Heart left ventricle (tissue), 13 donors: ENCODE measurements around the gene TMEM181.

ENCODE experiments used
- POLR2A ChIP-seq, 2 donors: fragments of 450-650 bp; IDR thresholded peaks; one replicate each; pipeline ENCODE4 v1.6.1; 2017; ENCODE audit warnings: antibody characterized with exemption in 2 of 2, mild to moderate bottlenecking in 2 of 2, moderate library complexity in 2 of 2
- TF ChIP-seq, protein P1 (sequence below), 12 donors: fragments of 200-600 bp; sonication (generic) in 4 of 12; IDR thresholded peaks; one replicate each; pipeline versions ENCODE4 v1.5.0 to v1.8.0; 2018 to 2022; ENCODE audit warnings: antibody characterized with exemption in 12 of 12, mild to moderate bottlenecking in 5 of 12
- donor health status: ischemic (EF 13 %, LVEDD 7.1; RV severe dilation, severe dysfunction).
- donor health status: DM: no; HTN: yes; CAD: no.
- donor health status: DM: no; HTN: no; CAD: no.
- donor health status: ischemic (EF 25% LVEDD 6.9; RV normal size, moderate dysfunction).
- donor health status: ischemic (EF 25% LVEDD 5.7; RV mildly dilated, moderate dysfunction).
- donor health status: ischemic (EF 35%, LVEDD 5.7; RV mildly dilated, moderate dysfunction).
- donor health status: nonischemic (EF 11% LVEDD 7.7; RV severe dilation, severe dysfunction).
- donor health status: DM: yes; HTN: yes; CAD: no.
- donor health status: PGD.
- donor health status: ischemic (EF 29% LVEDD 5.4; RV normal size, mild dysfunction).
- donor health status: nonischemic (EF 23%, LVEDD 6.1; RV moderate dilation, normal function).

DNA sequence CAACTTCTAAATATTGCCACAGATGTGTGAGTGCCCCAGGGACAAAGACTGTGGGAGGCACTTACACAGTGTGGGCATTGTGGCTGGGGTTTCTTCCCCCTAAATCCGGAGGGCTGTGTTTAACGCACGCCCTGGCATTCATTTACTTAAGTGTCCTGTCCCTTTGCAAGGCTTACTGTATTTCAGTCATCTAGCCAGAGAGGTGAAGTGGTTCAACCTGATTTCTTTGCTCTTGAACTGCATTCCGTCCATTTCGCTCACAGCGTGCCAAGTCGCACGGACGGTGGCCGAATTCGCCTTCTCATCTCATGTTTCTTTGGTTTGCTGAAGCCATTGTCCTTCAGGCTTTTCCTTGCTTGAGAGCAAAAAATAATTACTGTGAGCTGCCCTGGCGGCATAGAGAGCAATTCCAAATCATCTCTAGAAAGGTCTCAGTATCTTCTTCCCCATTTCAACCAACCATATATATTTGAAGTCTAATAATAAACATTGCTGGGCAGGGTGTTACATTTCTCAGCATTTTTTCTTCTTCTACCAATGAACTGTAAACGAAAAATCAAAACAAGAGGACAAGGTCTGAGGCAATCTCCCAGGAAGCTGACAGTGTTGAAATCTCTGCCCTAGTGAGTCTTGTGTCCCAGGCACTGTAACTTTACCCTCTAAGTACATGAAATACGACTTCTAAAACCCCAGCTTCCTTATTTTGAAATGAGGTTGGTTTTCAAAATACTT lies 106.9 kb downstream of the TMEM181 start:
- TF ChIP-seq, protein P1, sequence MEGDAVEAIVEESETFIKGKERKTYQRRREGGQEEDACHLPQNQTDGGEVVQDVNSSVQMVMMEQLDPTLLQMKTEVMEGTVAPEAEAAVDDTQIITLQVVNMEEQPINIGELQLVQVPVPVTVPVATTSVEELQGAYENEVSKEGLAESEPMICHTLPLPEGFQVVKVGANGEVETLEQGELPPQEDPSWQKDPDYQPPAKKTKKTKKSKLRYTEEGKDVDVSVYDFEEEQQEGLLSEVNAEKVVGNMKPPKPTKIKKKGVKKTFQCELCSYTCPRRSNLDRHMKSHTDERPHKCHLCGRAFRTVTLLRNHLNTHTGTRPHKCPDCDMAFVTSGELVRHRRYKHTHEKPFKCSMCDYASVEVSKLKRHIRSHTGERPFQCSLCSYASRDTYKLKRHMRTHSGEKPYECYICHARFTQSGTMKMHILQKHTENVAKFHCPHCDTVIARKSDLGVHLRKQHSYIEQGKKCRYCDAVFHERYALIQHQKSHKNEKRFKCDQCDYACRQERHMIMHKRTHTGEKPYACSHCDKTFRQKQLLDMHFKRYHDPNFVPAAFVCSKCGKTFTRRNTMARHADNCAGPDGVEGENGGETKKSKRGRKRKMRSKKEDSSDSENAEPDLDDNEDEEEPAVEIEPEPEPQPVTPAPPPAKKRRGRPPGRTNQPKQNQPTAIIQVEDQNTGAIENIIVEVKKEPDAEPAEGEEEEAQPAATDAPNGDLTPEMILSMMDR (IDR thresholded peaks at IDR 0.05): no peak
- no peak for TF ChIP-seq POLR2A (IDR thresholded peaks at IDR 0.05)
